ENCODE measurements around the gene SNRNP70.
A peak's percentile ranks its signal among the peaks of the same experiment; 100 is the strongest.

Gene SNRNP70

GRCh38 chr19:49149652-49150105 lies 64.4 kb downstream of the SNRNP70 start:
- no peak for DNase-seq

- peak; percentile 27 for DNase-seq
These were observed 65.1 kb downstream of the SNRNP70 start for GRCh38 chr19:49150106-49150943.

- DNase-seq, result no peak
These were observed 65.6 kb downstream of the SNRNP70 start for GRCh38 chr19:49150944-49151243.

- peak; percentile 45 for DNase-seq
These were observed 66.2 kb downstream of the SNRNP70 start for GRCh38 chr19:49151267-49152118.

- no peak for DNase-seq
These were observed 66.9 kb downstream of the SNRNP70 start for GRCh38 chr19:49152119-49152550.

DNA sequence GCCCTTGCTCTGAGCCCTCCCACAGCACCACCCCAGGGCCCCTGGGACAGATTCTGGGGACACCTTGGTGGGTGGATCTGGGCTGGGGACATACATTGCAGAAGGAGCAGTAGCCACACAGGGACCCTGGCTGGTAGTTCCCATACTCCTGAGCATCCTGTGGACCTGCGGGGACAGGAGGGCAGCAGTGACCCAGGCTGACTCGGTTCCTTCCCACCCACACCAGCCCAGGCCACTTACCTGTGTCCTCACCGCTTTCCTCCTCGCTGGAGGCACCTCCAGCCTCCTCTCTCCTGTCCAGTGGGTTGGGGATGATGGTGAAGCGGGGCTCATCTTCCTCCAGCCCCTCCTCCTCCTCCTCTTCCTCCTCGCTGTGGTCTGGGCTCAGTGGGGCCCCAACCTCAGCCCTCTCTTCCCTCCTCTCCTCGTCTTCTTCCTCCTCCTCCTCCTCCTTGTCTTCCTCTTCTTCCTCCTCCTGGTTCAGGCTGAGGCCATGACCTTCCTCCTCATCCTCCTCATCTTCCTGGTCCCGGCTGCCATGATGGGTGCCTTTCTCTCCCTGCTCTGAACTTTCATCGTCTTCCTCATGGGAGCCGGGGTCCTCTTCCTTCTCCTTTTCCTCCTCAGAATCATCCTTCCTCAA lies 68.0 kb downstream of the SNRNP70 start:
- DNase-seq, result no peak

GRCh38 chr19:49154279-49154678 lies 69.0 kb downstream of the SNRNP70 start:
- DNase-seq, result no peak

GRCh38 chr19:49155005-49155819 lies 70.0 kb downstream of the SNRNP70 start, which contains the start of gene HRC:
TSS of gene HRC (minus strand) at chr19:49155396. CDS start at chr19:49155237, 159 bp downstream.
- no peak for DNase-seq

- no peak for DNase-seq
These were observed 70.6 kb downstream of the SNRNP70 start for GRCh38 chr19:49155820-49156346.

DNA sequence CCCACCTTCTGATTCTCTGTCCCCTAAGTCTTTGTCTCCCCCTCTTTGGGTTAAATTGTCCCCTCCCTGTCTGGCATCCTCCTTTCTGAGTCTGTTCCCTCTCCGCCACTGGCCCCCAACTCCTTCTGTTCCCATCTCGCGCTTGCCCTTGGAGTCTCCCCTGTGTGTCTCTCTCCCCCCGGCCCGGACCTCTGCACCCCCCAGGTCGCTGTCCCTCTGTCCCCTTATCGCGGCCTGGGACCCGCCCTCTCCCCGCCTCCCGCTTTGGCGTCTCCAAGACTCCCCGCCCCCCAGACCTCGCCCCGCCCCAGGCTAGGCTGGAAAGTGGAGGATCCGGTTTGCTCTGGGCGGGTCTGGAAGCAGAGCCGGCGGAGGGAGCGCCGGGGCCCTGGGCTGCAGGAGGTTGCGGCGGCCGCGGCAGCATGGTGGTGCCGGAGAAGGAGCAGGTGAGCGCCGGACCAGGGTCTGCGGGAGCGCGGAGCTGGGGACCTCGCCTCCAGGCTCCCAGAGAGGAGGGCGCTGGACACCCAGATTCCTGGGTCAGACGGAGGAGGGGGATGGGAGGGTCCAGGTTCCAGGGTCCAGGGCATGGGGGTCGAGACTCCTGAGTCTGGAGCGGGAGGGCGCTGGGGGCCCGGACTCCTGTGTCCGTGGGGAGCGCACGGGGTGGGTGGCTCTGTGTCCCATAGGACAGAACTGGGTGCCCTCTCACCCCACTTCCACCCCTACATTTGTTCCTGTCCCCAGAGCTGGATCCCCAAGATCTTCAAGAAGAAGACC lies 72.4 kb downstream of the SNRNP70 start, which contains the start of gene TRPM4:
Gene TRPM4 (plus strand): TSS at position 348 of the 780 bp plus-strand sequence. CDS start 75 bp downstream, at position 423.
- DNase-seq, result peak; percentile 56
